ENCODE data around the gene SULF2. TPM values are rescaled to one million over a fixed set of nuclear protein-coding genes. Genes with fewer than 3 reads are reported as not detected.

Gene SULF2
- total and polyA plus RNA-seq, 4 donors, result 8.1 to 25.4 (median 12.0) TPM

DNA sequence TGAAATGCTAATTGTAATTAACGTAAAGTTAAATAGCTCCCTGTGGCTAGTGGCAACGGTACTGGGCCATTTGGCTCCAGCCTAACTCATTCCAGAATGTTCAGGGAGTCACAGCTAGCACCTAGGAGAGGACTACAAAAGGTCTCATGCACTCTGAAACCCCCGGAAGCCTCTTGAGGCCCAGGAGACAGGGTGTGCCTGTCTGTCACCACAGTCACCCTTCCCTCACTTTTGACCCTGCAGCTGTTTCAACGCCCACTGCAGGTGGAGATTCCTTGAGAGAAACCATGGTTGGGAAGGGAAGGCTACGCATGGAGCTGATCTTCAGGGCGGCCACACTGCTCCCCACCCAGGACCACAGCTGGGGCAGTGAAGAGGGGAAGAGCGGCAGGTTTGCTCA, 58.6 kb downstream of the SULF2 start:
- TF ChIP-seq FOXA2 (IDR thresholded peaks at IDR 0.05) (no peak), TAF1 (conservative IDR thresholded peaks at IDR 0.05) (no peak), GABPA (IDR thresholded peaks at IDR 0.05 in 1 of 2, conservative IDR thresholded peaks at IDR 0.05 in 1 of 2) (no peak), EGR1 (IDR thresholded peaks at IDR 0.05; ENCODE audit: low read depth in 2 of 2) (no peak), RXRA (IDR thresholded peaks at IDR 0.05) (no peak), RAD21 (IDR thresholded peaks at IDR 0.05) (no peak), SP1 (IDR thresholded peaks at IDR 0.05) (no peak), FOXA1 (IDR thresholded peaks at IDR 0.05) (no peak), NR2F2 (IDR thresholded peaks at IDR 0.05) (no peak), JUND (IDR thresholded peaks at IDR 0.05) (no peak), HNF4G (IDR thresholded peaks at IDR 0.05) (no peak), YY1 (IDR thresholded peaks at IDR 0.05) (no peak)
- TF ChIP-seq, protein P1, sequence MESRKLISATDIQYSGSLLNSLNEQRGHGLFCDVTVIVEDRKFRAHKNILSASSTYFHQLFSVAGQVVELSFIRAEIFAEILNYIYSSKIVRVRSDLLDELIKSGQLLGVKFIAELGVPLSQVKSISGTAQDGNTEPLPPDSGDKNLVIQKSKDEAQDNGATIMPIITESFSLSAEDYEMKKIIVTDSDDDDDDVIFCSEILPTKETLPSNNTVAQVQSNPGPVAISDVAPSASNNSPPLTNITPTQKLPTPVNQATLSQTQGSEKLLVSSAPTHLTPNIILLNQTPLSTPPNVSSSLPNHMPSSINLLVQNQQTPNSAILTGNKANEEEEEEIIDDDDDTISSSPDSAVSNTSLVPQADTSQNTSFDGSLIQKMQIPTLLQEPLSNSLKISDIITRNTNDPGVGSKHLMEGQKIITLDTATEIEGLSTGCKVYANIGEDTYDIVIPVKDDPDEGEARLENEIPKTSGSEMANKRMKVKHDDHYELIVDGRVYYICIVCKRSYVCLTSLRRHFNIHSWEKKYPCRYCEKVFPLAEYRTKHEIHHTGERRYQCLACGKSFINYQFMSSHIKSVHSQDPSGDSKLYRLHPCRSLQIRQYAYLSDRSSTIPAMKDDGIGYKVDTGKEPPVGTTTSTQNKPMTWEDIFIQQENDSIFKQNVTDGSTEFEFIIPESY (IDR thresholded peaks at IDR 0.05), result no peak
- TF ChIP-seq, protein P2, sequence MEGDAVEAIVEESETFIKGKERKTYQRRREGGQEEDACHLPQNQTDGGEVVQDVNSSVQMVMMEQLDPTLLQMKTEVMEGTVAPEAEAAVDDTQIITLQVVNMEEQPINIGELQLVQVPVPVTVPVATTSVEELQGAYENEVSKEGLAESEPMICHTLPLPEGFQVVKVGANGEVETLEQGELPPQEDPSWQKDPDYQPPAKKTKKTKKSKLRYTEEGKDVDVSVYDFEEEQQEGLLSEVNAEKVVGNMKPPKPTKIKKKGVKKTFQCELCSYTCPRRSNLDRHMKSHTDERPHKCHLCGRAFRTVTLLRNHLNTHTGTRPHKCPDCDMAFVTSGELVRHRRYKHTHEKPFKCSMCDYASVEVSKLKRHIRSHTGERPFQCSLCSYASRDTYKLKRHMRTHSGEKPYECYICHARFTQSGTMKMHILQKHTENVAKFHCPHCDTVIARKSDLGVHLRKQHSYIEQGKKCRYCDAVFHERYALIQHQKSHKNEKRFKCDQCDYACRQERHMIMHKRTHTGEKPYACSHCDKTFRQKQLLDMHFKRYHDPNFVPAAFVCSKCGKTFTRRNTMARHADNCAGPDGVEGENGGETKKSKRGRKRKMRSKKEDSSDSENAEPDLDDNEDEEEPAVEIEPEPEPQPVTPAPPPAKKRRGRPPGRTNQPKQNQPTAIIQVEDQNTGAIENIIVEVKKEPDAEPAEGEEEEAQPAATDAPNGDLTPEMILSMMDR (IDR thresholded peaks at IDR 0.05; ENCODE audit: low read depth, low read length, missing input control), result no peak
- TF ChIP-seq, protein P3, sequence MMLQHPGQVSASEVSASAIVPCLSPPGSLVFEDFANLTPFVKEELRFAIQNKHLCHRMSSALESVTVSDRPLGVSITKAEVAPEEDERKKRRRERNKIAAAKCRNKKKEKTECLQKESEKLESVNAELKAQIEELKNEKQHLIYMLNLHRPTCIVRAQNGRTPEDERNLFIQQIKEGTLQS (IDR thresholded peaks at IDR 0.05), result no peak
- TF ChIP-seq, protein P4, sequence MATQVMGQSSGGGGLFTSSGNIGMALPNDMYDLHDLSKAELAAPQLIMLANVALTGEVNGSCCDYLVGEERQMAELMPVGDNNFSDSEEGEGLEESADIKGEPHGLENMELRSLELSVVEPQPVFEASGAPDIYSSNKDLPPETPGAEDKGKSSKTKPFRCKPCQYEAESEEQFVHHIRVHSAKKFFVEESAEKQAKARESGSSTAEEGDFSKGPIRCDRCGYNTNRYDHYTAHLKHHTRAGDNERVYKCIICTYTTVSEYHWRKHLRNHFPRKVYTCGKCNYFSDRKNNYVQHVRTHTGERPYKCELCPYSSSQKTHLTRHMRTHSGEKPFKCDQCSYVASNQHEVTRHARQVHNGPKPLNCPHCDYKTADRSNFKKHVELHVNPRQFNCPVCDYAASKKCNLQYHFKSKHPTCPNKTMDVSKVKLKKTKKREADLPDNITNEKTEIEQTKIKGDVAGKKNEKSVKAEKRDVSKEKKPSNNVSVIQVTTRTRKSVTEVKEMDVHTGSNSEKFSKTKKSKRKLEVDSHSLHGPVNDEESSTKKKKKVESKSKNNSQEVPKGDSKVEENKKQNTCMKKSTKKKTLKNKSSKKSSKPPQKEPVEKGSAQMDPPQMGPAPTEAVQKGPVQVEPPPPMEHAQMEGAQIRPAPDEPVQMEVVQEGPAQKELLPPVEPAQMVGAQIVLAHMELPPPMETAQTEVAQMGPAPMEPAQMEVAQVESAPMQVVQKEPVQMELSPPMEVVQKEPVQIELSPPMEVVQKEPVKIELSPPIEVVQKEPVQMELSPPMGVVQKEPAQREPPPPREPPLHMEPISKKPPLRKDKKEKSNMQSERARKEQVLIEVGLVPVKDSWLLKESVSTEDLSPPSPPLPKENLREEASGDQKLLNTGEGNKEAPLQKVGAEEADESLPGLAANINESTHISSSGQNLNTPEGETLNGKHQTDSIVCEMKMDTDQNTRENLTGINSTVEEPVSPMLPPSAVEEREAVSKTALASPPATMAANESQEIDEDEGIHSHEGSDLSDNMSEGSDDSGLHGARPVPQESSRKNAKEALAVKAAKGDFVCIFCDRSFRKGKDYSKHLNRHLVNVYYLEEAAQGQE (IDR thresholded peaks at IDR 0.05), result no peak
- WGBS, result 90% methylated on average over 7 of the region's 7 CpGs
- no peak overlapping the region for H3K4me3 ChIP-seq (ENCODE audit: low read depth in 1 of 3, low read length in 3 of 3)
- H3K36me3 ChIP-seq (ENCODE audit: control insufficient read depth in 4 of 4, insufficient read depth in 3 of 4, low read depth in 1 of 4, low read length in 3 of 4), result peaks cover 0 to under 1% (median 0%) of the 10 kb centered on the region in 4 donors
- H3K9ac ChIP-seq (ENCODE audit: low read depth in 1 of 2, low read length in 2 of 2), result no peak overlapping the region
- DNase-seq (ENCODE audit: low spot score), result no peak
- H3K27me3 ChIP-seq (ENCODE audit: control insufficient read depth in 4 of 4, insufficient read depth in 4 of 4, low read length in 3 of 4), result no peaks in the 10 kb centered on the region
- H3K4me1 ChIP-seq (ENCODE audit: control insufficient read depth in 4 of 4, insufficient read depth in 4 of 4, low read length in 3 of 4), result peaks cover 0 to 7% (median 4%) of the 10 kb centered on the region in 4 donors
- H3K9me3 ChIP-seq (ENCODE audit: control insufficient read depth in 4 of 4, low read length in 3 of 4), result no peaks in the 10 kb centered on the region
- H3K27ac ChIP-seq (ENCODE audit: low read depth in 1 of 2, low read length in 2 of 2), result peak overlapping the region; percentile 41 to 65
